CD4-positive, CD25-positive, alpha-beta regulatory T cell (primary cell): ENCODE results near the gene BCL2L11. TPM values are rescaled to one million over a fixed set of nuclear protein-coding genes. Genes with fewer than 3 reads are reported as not detected.
A peak's percentile ranks its signal among the peaks of the same experiment; 100 is the strongest.

Experiments used
- ATAC-seq, 2 donors: fragments of 150-1000 bp; cut with Tn5 transposase; one replicate each; pipeline ENCODE4 v1.10.0; 2021; ENCODE audit warnings: low read depth in 2 of 2, moderate number of reproducible peaks in 2 of 2, moderate library complexity in 1 of 2
- DNase-seq, 3 donors: peaks; one replicate each; pipeline versions ENCODE4 v3.0.0 to v3.0.0-alpha.2; 2012 to 2022; ENCODE audit warnings: mixed read lengths in 1 of 3
- H3K27ac ChIP-seq: one replicate; pipeline ENCODE4 v1.7.0; 2013; ENCODE audit warnings: mild to moderate bottlenecking, low read length; ENCODE audit not compliant: insufficient read depth, poor library complexity, severe bottlenecking
- H3K27me3 ChIP-seq: one replicate; pipeline ENCODE4 v1.7.0; 2013; ENCODE audit warnings: low read length; ENCODE audit not compliant: control insufficient read depth, insufficient read depth
- H3K36me3 ChIP-seq: one replicate; pipeline ENCODE4 v1.7.0; 2013; ENCODE audit warnings: mild to moderate bottlenecking, low read length, moderate library complexity; ENCODE audit not compliant: control insufficient read depth, insufficient read depth
- H3K4me1 ChIP-seq: 2 replicates; pipeline ENCODE4 v1.7.0; 2013; ENCODE audit warnings: mild to moderate bottlenecking, low read length; ENCODE audit not compliant: insufficient read depth, control insufficient read depth, poor library complexity, severe bottlenecking
- H3K4me3 ChIP-seq: one replicate; pipeline ENCODE4 v1.7.0; 2013; ENCODE audit warnings: low read depth, mild to moderate bottlenecking, low read length, moderate library complexity
- H3K9me3 ChIP-seq, 2 experiments: 1 replicate in 1 of 2; 2 replicates in 1 of 2; pipeline ENCODE4 v1.7.0; 2013; ENCODE audit warnings: low read length in 2 of 2, mild to moderate bottlenecking in 1 of 2, moderate library complexity in 1 of 2; ENCODE audit not compliant: control insufficient read depth in 2 of 2
- H3K27ac Mint-ChIP-seq, 3 donors: one replicate each; pipeline ENCODE4 v1.8.0; 2020 to 2022; ENCODE audit warnings: mild to moderate bottlenecking in 3 of 3, mixed read lengths in 3 of 3, moderate library complexity in 2 of 3
- H3K27me3 Mint-ChIP-seq: one replicate; pipeline ENCODE4 v1.8.0; 2022; ENCODE audit warnings: mild to moderate bottlenecking, mixed read lengths
- H3K36me3 Mint-ChIP-seq: one replicate; pipeline ENCODE4 v1.8.0; 2020; ENCODE audit warnings: mixed read lengths
- H3K4me1 Mint-ChIP-seq, 4 donors: one replicate each; pipeline ENCODE4 v1.8.0; 2020 to 2022; ENCODE audit warnings: mixed read lengths in 4 of 4, mild to moderate bottlenecking in 1 of 4
- H3K4me3 Mint-ChIP-seq, 4 donors: one replicate each; pipeline ENCODE4 v1.8.0; 2020 to 2022; ENCODE audit warnings: mild to moderate bottlenecking in 4 of 4, mixed read lengths in 4 of 4, moderate library complexity in 3 of 4
- H3K9me3 Mint-ChIP-seq, 7 donors: one replicate each; pipeline ENCODE4 v1.8.0; 2020 to 2022; ENCODE audit warnings: mixed read lengths in 7 of 7, mild to moderate bottlenecking in 3 of 7, moderate library complexity in 2 of 7
- polyA plus RNA-seq, 4 donors: library from polyadenylated mRNA; unstranded; fragments of 300-500 nt; fragmentation: Illumina TruSeq; gene quantifications; one replicate each; pipeline ENCODE4 v1.2.3, GENCODE V29; 2021
- total RNA-seq: library from RNA; stranded (reverse); gene quantifications from one replicate; pipeline ENCODE4 v1.2.3, GENCODE V29; 2022

BCL2L11 gene
- total and polyA plus RNA-seq, 5 donors from 2014 or later: 18.0 to 96.0 (median 31.9) TPM

- H3K4me1 Mint-ChIP-seq: peaks cover 7 to 37% (median 25%) of the 10 kb centered on the region in 4 donors
- Histone ChIP-seq H3K4me1 (peaks cover 10% of the 10 kb centered on the region), H3K27ac (no peak overlapping the region), H3K27me3 (no peaks in the 10 kb centered on the region), H3K36me3 (peaks cover 26% of the 10 kb centered on the region), H3K9me3 (no peaks in the 10 kb centered on the region), H3K4me3 (no peak overlapping the region)
- H3K4me3 Mint-ChIP-seq: no peak overlapping the region
- no peak for ATAC-seq
- H3K9me3 Mint-ChIP-seq: peaks cover 0 to 2% (median 0%) of the 10 kb centered on the region in 7 donors
- no peak overlapping the region for H3K27ac Mint-ChIP-seq
- peaks cover 83% of the 10 kb centered on the region for H3K36me3 Mint-ChIP-seq
- peaks cover 25% of the 10 kb centered on the region for H3K27me3 Mint-ChIP-seq
- no peak for DNase-seq
Measured at GRCh38 chr2:111157798-111158197, 37.1 kb downstream of the BCL2L11 start.

GRCh38 chr2:111159641-111160040 is 38.9 kb downstream of the BCL2L11 start:
- H3K9me3 Mint-ChIP-seq: peaks cover 0 to 2% (median 0%) of the 10 kb centered on the region in 7 donors
- H3K36me3 Mint-ChIP-seq: peaks cover 73% of the 10 kb centered on the region
- no peak for ATAC-seq
- Histone ChIP-seq H3K36me3 (peaks cover 28% of the 10 kb centered on the region), H3K27ac (no peak overlapping the region), H3K4me3 (no peak overlapping the region), H3K4me1 (peaks cover 13% of the 10 kb centered on the region), H3K9me3 (no peaks in the 10 kb centered on the region), H3K27me3 (no peaks in the 10 kb centered on the region)
- no peak for DNase-seq
- peaks cover 31% of the 10 kb centered on the region for H3K27me3 Mint-ChIP-seq
- peaks cover 10 to 44% (median 26%) of the 10 kb centered on the region in 4 donors for H3K4me1 Mint-ChIP-seq
- no peak overlapping the region for H3K4me3 Mint-ChIP-seq
- H3K27ac Mint-ChIP-seq: no peak overlapping the region

GRCh38 chr2:111160758-111161157 is 40.0 kb downstream of the BCL2L11 start:
- Histone ChIP-seq H3K9me3 (no peaks in the 10 kb centered on the region), H3K36me3 (peaks cover 31% of the 10 kb centered on the region), H3K27ac (no peak overlapping the region), H3K4me1 (peaks cover 13% of the 10 kb centered on the region), H3K4me3 (no peak overlapping the region), H3K27me3 (no peaks in the 10 kb centered on the region)
- Mint-ChIP-seq H3K27me3 (peaks cover 27% of the 10 kb centered on the region), H3K9me3 (peaks cover 0 to 2% (median 0%) of the 10 kb centered on the region in 7 donors), H3K4me3 (no peak overlapping the region), H3K27ac (no peak overlapping the region), H3K36me3 (peaks cover 73% of the 10 kb centered on the region), H3K4me1 (peaks cover 10 to 42% (median 23%) of the 10 kb centered on the region in 4 donors)
- ATAC-seq: no peak
- no peak for DNase-seq

GRCh38 chr2:111161971-111162370 is 41.3 kb downstream of the BCL2L11 start:
- H3K36me3 ChIP-seq: peaks cover 33% of the 10 kb centered on the region
- H3K4me1 ChIP-seq: peaks cover 13% of the 10 kb centered on the region
- H3K9me3 Mint-ChIP-seq: peaks cover 0 to 2% (median 0%) of the 10 kb centered on the region in 7 donors
- peak overlapping the region in 1 of 4 donors; percentile 5 for H3K4me3 Mint-ChIP-seq
- no peak overlapping the region for H3K27ac Mint-ChIP-seq
- peak overlapping the region; percentile 23 for H3K4me3 ChIP-seq
- DNase-seq (no peak), ATAC-seq (no peak)
- H3K27ac ChIP-seq: no peak overlapping the region
- H3K36me3 Mint-ChIP-seq: peaks cover 61% of the 10 kb centered on the region
- H3K27me3 ChIP-seq: no peaks in the 10 kb centered on the region
- peaks cover 11 to 36% (median 17%) of the 10 kb centered on the region in 4 donors for H3K4me1 Mint-ChIP-seq
- H3K9me3 ChIP-seq: no peaks in the 10 kb centered on the region
- peaks cover 30% of the 10 kb centered on the region for H3K27me3 Mint-ChIP-seq

- H3K4me3 ChIP-seq: no peak overlapping the region
- peaks cover 52% of the 10 kb centered on the region for H3K36me3 Mint-ChIP-seq
- H3K36me3 ChIP-seq: peaks cover 33% of the 10 kb centered on the region
- H3K9me3 Mint-ChIP-seq: peaks cover 0 to 2% (median 0%) of the 10 kb centered on the region in 7 donors
- peaks cover 17% of the 10 kb centered on the region for H3K4me1 ChIP-seq
- H3K27ac Mint-ChIP-seq: peak overlapping the region in 1 of 3 donors; percentile 50
- H3K4me3 Mint-ChIP-seq: peak overlapping the region in 2 of 4 donors; percentile 12 to 32
- H3K27ac ChIP-seq: no peak overlapping the region
- no peaks in the 10 kb centered on the region for H3K9me3 ChIP-seq
- no peaks in the 10 kb centered on the region for H3K27me3 ChIP-seq
- peak in 1 of 3 donors; percentile 24 for DNase-seq
- H3K4me1 Mint-ChIP-seq: peaks cover 12 to 42% (median 20%) of the 10 kb centered on the region in 4 donors
- ATAC-seq: no peak
- peaks cover 31% of the 10 kb centered on the region for H3K27me3 Mint-ChIP-seq
Measured at GRCh38 chr2:111162718-111163331, 42.1 kb downstream of the BCL2L11 start.

- Mint-ChIP-seq H3K4me3 (peak overlapping the region in 1 of 4 donors; percentile 28), H3K36me3 (peaks cover 44% of the 10 kb centered on the region), H3K27me3 (peaks cover 31% of the 10 kb centered on the region), H3K27ac (no peak overlapping the region), H3K4me1 (peaks cover 19 to 51% (median 21%) of the 10 kb centered on the region in 4 donors), H3K9me3 (peaks cover 0 to 2% (median 0%) of the 10 kb centered on the region in 7 donors)
- no peak for ATAC-seq
- peaks cover 25% of the 10 kb centered on the region for H3K4me1 ChIP-seq
- H3K27ac ChIP-seq: no peak overlapping the region
- H3K36me3 ChIP-seq: peaks cover 33% of the 10 kb centered on the region
- no peaks in the 10 kb centered on the region for H3K9me3 ChIP-seq
- peaks cover 1% of the 10 kb centered on the region for H3K27me3 ChIP-seq
- DNase-seq: no peak
- H3K4me3 ChIP-seq: no peak overlapping the region
Measured at GRCh38 chr2:111164078-111164477, 43.4 kb downstream of the BCL2L11 start.

GRCh38 chr2:111165084-111165483 is 44.4 kb downstream of the BCL2L11 start:
- ATAC-seq (no peak), DNase-seq (no peak)
- H3K27ac ChIP-seq: no peak overlapping the region
- no peak overlapping the region for H3K4me3 Mint-ChIP-seq
- H3K36me3 ChIP-seq: peaks cover 27% of the 10 kb centered on the region
- no peaks in the 10 kb centered on the region for H3K9me3 ChIP-seq
- peaks cover 38% of the 10 kb centered on the region for H3K36me3 Mint-ChIP-seq
- H3K4me3 ChIP-seq: no peak overlapping the region
- peaks cover 25% of the 10 kb centered on the region for H3K4me1 ChIP-seq
- peaks cover 19 to 50% (median 23%) of the 10 kb centered on the region in 4 donors for H3K4me1 Mint-ChIP-seq
- H3K27me3 Mint-ChIP-seq: peaks cover 32% of the 10 kb centered on the region
- H3K9me3 Mint-ChIP-seq: peaks cover 0 to 2% (median 0%) of the 10 kb centered on the region in 7 donors
- H3K27me3 ChIP-seq: peaks cover 5% of the 10 kb centered on the region
- no peak overlapping the region for H3K27ac Mint-ChIP-seq

GRCh38 chr2:111166115-111166514 is 45.4 kb downstream of the BCL2L11 start:
- no peak overlapping the region for H3K4me3 ChIP-seq
- Mint-ChIP-seq H3K27me3 (peaks cover 33% of the 10 kb centered on the region), H3K36me3 (peaks cover 29% of the 10 kb centered on the region), H3K27ac (no peak overlapping the region), H3K4me1 (peaks cover 14 to 42% (median 23%) of the 10 kb centered on the region in 4 donors), H3K4me3 (no peak overlapping the region), H3K9me3 (peaks cover 0 to 2% (median 0%) of the 10 kb centered on the region in 7 donors)
- peaks cover 5% of the 10 kb centered on the region for H3K27me3 ChIP-seq
- H3K4me1 ChIP-seq: peaks cover 25% of the 10 kb centered on the region
- H3K27ac ChIP-seq: no peak overlapping the region
- DNase-seq (no peak), ATAC-seq (no peak)
- no peaks in the 10 kb centered on the region for H3K9me3 ChIP-seq
- H3K36me3 ChIP-seq: peaks cover 24% of the 10 kb centered on the region
